H1 (cell line): ENCODE results near the gene BAD. TPM values are rescaled to one million over a fixed set of nuclear protein-coding genes. Genes with fewer than 3 reads are reported as not detected.

Source experiments
- BCL11A ChIP-seq, 2 experiments: IDR thresholded peaks; one replicate each; pipeline ENCODE4 v1.6.1; 2011; ENCODE audit warnings: low read depth in 2 of 2, low read length in 2 of 2, mild to moderate bottlenecking in 2 of 2
- CTBP2 ChIP-seq: IDR thresholded peaks from 2 replicates; pipeline ENCODE4 v1.7.0; 2011; ENCODE audit warnings: borderline replicate concordance, mild to moderate bottlenecking, moderate library complexity, mixed read lengths, low read length; ENCODE audit not compliant: insufficient read depth, insufficient read length
- EP300 ChIP-seq, 2 experiments: IDR thresholded peaks; 1 replicate in 1 of 2; 2 replicates in 1 of 2; pipeline ENCODE4 v1.6.1; 2011 to 2012; ENCODE audit warnings: low read depth in 2 of 2, low read length in 2 of 2, mild to moderate bottlenecking in 2 of 2, borderline replicate concordance in 1 of 2, inconsistent platforms in 1 of 2, moderate library complexity in 1 of 2
- EZH2 ChIP-seq: fragments of 200-600 bp; sonication (generic); IDR thresholded peaks from 2 replicates; pipeline ENCODE4 v1.7.1; 2012; ENCODE audit warnings: low read depth, mild to moderate bottlenecking, moderate library complexity, low read length, inconsistent platforms; ENCODE audit not compliant: severe bottlenecking
- RFX5 ChIP-seq: IDR thresholded peaks from 2 replicates; pipeline ENCODE4 v1.6.1; 2011; ENCODE audit warnings: low read depth, low read length, improper control_type of control experiment, borderline replicate concordance
- SRF ChIP-seq: IDR thresholded peaks from 2 replicates; pipeline ENCODE4 v1.6.1; 2011; ENCODE audit warnings: mild to moderate bottlenecking, low read depth, low read length, moderate library complexity
- polyA plus RNA-seq, 7 experiments: library from polyadenylated mRNA; depleted of rRNA in 3 of 7; stranded (reverse) in 5 of 7; unstranded in 2 of 7; fragments of >200 nt in 5 of 7; fragments of 200-250 nt in 2 of 7; gene quantifications; 1 replicate in 5 of 7; 2 replicates in 1 of 7; 4 replicates in 1 of 7; pipeline versions ENCODE4 v1.2.1 to v1.2.3, GENCODE V29; 2011 to 2013; ENCODE audit warnings: missing spikeins in 2 of 7, mixed read lengths in 2 of 7
- total RNA-seq: library from RNA; stranded (reverse); fragmentation: NEBNext Ultra II Directional; extraction: Animal tissue kit (Norgen Biotek cat#: 25700); gene quantifications from 2 replicates; pipeline ENCODE4 v1.2.1, GENCODE V29; 2021

The BAD gene
- total and polyA plus RNA-seq, 2 of the 8 experiments (the other 6 are each of a cell fraction or from before 2014, with no cell fraction given), result 23.1 to 33.7 TPM

GRCh38 chr11:64333556-64333955, 49.1 kb upstream of the BAD start (continued):
- TF ChIP-seq CTBP2 (no peak), EZH2 (no peak), RFX5 (no peak), EP300 (IDR thresholded peaks at IDR 0.05; ENCODE audit: borderline replicate concordance in 1 of 2, low read depth in 2 of 2, low read length in 2 of 2) (no peak), BCL11A (IDR thresholded peaks at IDR 0.05; ENCODE audit: low read depth in 2 of 2, low read length in 2 of 2) (no peak), SRF (no peak)
